Naive thymus-derived CD4-positive, alpha-beta T cell (primary cell): ENCODE results near the gene HES6. TPM values are rescaled to one million over a fixed set of nuclear protein-coding genes. Genes with fewer than 3 reads are reported as not detected.

Source experiments
- ATAC-seq: fragments of 150-1000 bp; cut with Tn5 transposase; 2 replicates; pipeline ENCODE4 v1.10.0; 2021; ENCODE audit warnings: mild to moderate bottlenecking, moderate library complexity
- CTCF ChIA-PET: fragments of 350-600 bp; sonication (Branson Sonifier 250); formaldehyde crosslinking; loops from one replicate; lab custom pipeline; 2021; ENCODE audit warnings: antibody characterized with exemption; lab: Charles Lee
- POLR2A ChIA-PET: fragments of 350-600 bp; sonication (Branson Sonifier 250); formaldehyde crosslinking; loops from one replicate; lab custom pipeline; 2021; ENCODE audit warnings: antibody characterized with exemption, inconsistent platforms; lab: Charles Lee
- DNase-seq, 9 donors: peaks; one replicate each; pipeline versions ENCODE4 v3.0.0 to v3.0.0-alpha.2; 2020 to 2022; ENCODE audit warnings: mixed read lengths in 1 of 9
- H3K27ac ChIP-seq: one replicate; pipeline ENCODE4 v1.7.0; 2013; ENCODE audit warnings: mild to moderate bottlenecking, low read depth, low read length, moderate library complexity
- H3K27me3 ChIP-seq, 2 donors: one replicate each; pipeline ENCODE4 v1.7.0; 2013; ENCODE audit warnings: low read length in 2 of 2, mild to moderate bottlenecking in 2 of 2, moderate library complexity in 2 of 2; ENCODE audit not compliant: control insufficient read depth in 2 of 2, insufficient read depth in 2 of 2
- H3K36me3 ChIP-seq, 3 experiments: 1 replicate in 2 of 3; 2 replicates in 1 of 3; pipeline ENCODE4 v1.7.0; 2013; ENCODE audit warnings: low read length in 3 of 3, mild to moderate bottlenecking in 3 of 3, moderate library complexity in 1 of 3; ENCODE audit not compliant: insufficient read depth in 3 of 3, control insufficient read depth in 2 of 3
- H3K4me1 ChIP-seq, 2 donors: one replicate each; pipeline ENCODE4 v1.7.0; 2013; ENCODE audit warnings: low read length in 2 of 2, mild to moderate bottlenecking in 2 of 2, moderate library complexity in 1 of 2; ENCODE audit not compliant: control insufficient read depth in 2 of 2, insufficient read depth in 2 of 2
- H3K4me3 ChIP-seq: 2 replicates; pipeline ENCODE4 v1.7.0; 2013; ENCODE audit warnings: mild to moderate bottlenecking, low read length
- H3K9me3 ChIP-seq, 3 experiments: 1 replicate in 2 of 3; 2 replicates in 1 of 3; pipeline ENCODE4 v1.7.0; 2013; ENCODE audit warnings: low read length in 3 of 3; ENCODE audit not compliant: control insufficient read depth in 2 of 3
- H3K27ac Mint-ChIP-seq, 9 donors: one replicate each; pipeline ENCODE4 v1.8.0; 2020 to 2022; ENCODE audit warnings: mixed read lengths in 9 of 9, mild to moderate bottlenecking in 8 of 9, moderate library complexity in 5 of 9, inconsistent platforms in 2 of 9
- H3K27me3 Mint-ChIP-seq, 5 donors: one replicate each; pipeline ENCODE4 v1.8.0; 2021 to 2022; ENCODE audit warnings: mixed read lengths in 5 of 5, mild to moderate bottlenecking in 1 of 5
- H3K36me3 Mint-ChIP-seq, 5 donors: one replicate each; pipeline ENCODE4 v1.8.0; 2020 to 2022; ENCODE audit warnings: mixed read lengths in 5 of 5, mild to moderate bottlenecking in 3 of 5, inconsistent platforms in 1 of 5
- H3K4me1 Mint-ChIP-seq, 7 donors: one replicate each; pipeline ENCODE4 v1.8.0; 2020 to 2022; ENCODE audit warnings: mixed read lengths in 7 of 7, mild to moderate bottlenecking in 3 of 7, inconsistent platforms in 1 of 7
- H3K4me3 Mint-ChIP-seq, 10 donors: one replicate each; pipeline ENCODE4 v1.8.0; 2020 to 2022; ENCODE audit warnings: mild to moderate bottlenecking in 10 of 10, mixed read lengths in 10 of 10, moderate library complexity in 6 of 10, inconsistent platforms in 2 of 10
- H3K9me3 Mint-ChIP-seq, 11 donors: one replicate each; pipeline ENCODE4 v1.8.0; 2020 to 2022; ENCODE audit warnings: mixed read lengths in 11 of 11, mild to moderate bottlenecking in 4 of 11, inconsistent platforms in 1 of 11, moderate library complexity in 1 of 11
- intact Hi-C, 2 donors: fragments of 100-400 bp; cut with micrococcal nuclease; formaldehyde crosslinking; loops; one replicate each; pipeline ENCODE4 v1.15.1; 2023
- polyA plus RNA-seq, 2 donors: library from polyadenylated mRNA; unstranded; fragments of 300-500 nt; fragmentation: Illumina TruSeq; gene quantifications; one replicate each; pipeline ENCODE4 v1.2.3, GENCODE V29; 2021
- total RNA-seq, 6 experiments: library from RNA in 5 of 6; stranded (reverse) in 5 of 6; gene quantifications; 1 replicate in 5 of 6; 2 replicates in 1 of 6; pipeline ENCODE4 v1.2.3 and lab custom pipeline; 2021 to 2026

HES6 gene
- total and polyA plus RNA-seq, 7 experiments from 2014 or later, result 0.61 to 2.7 (median 1.3) TPM

DNA sequence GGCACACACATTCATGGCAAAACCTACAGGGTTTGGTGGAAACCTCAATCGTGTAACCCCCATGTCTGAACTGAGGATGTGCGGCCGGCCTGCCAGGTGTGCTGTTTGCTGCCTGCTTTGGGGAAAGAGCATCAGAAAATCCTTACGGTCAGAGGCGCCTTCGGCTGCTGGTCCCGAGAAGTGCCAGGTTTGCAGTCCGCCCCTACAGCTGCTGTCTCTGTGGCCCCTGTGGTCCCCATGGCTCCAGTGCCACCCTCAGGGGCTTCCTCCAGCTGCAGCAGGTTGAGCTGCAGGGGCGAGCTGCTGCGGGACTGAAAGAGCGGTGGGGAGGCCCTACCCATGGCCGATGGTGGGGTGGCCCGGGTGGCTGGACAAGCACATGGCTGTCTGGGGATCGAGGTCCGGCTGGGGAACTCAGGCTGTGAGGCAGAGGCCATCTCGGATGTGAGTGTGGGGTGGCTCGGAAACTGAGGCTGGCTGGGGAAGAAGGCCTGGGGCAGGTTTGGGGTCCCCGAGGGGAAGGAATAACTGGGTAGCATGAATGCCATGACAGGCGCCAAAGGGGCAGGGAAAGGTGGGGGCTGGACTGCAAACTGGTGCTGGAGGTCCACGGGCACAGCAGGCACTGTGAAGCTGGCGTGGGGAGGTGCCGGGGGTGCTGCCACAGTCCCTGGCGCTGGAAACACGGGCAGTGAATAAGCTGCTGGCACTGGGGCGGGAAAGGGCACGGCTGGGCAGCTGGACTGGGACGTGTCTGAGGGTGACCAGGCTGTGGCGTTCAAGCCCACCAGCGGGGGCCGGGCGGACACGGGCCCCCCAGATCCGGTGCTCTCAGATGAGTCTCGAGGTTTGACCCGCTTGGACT, 13.2 kb upstream of the HES6 start:
- H3K36me3 ChIP-seq, result peaks cover 0 to 76% (median 2%) of the 10 kb centered on the region in 3 experiments
- POLR2A ChIA-PET, result no interaction called here
- H3K27ac ChIP-seq, result no peak overlapping the region
- H3K27me3 ChIP-seq, result no peaks in the 10 kb centered on the region
- no peak for ATAC-seq
- H3K4me3 ChIP-seq, result no peak overlapping the region
- no peaks in the 10 kb centered on the region for H3K4me1 ChIP-seq
- H3K27me3 Mint-ChIP-seq, result no peaks in the 10 kb centered on the region
- DNase-seq, result no peak
- no peak overlapping the region for H3K27ac Mint-ChIP-seq
- peaks cover 0 to 4% (median 0%) of the 10 kb centered on the region in 7 donors for H3K4me1 Mint-ChIP-seq
- no peaks in the 10 kb centered on the region for H3K9me3 Mint-ChIP-seq
- no peak overlapping the region for H3K4me3 Mint-ChIP-seq
- CTCF ChIA-PET, result interaction anchor here (0.6 to 1.0 kb wide), 2 partner anchors 13 to 65 kb away, joined by 3 read pairs; no protein-coding TSS in a partner anchor
- peaks cover 0 to 39% (median 13%) of the 10 kb centered on the region in 5 donors for H3K36me3 Mint-ChIP-seq
- H3K9me3 ChIP-seq, result no peaks in the 10 kb centered on the region
- intact Hi-C loops, result no loop called here

DNA sequence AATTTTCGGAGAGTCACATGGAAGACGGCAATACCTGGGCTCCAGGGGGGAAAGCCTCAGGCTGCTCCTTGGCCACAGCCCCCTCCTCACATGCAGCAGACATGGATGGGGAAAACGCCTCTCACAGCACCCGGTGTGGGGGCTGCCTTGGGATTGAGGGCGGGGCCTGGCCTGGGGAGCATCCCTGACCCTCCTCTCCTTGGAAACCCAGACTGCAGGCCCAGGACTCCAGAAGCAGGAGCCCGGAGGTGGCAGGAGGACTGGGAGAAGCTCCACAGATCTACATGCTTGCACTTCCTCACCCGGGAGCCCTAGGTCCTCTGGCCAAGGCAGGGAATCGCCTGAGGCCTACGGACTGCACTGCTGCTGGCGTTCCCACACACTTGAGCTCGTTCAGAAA, 12.1 kb upstream of the HES6 start:
- Histone ChIP-seq H3K27ac (no peak overlapping the region), H3K4me3 (no peak overlapping the region), H3K9me3 (no peaks in the 10 kb centered on the region), H3K4me1 (no peaks in the 10 kb centered on the region), H3K27me3 (no peaks in the 10 kb centered on the region), H3K36me3 (peaks cover 0 to 81% (median 4%) of the 10 kb centered on the region in 3 experiments)
- intact Hi-C loops, result no loop called here
- peaks cover 0 to 46% (median 15%) of the 10 kb centered on the region in 5 donors for H3K36me3 Mint-ChIP-seq
- H3K4me3 Mint-ChIP-seq, result no peak overlapping the region
- no peaks in the 10 kb centered on the region for H3K9me3 Mint-ChIP-seq
- POLR2A ChIA-PET, result no interaction called here
- CTCF ChIA-PET, result no interaction called here
- peaks cover 0 to 3% (median 0%) of the 10 kb centered on the region in 7 donors for H3K4me1 Mint-ChIP-seq
- no peak for DNase-seq
- H3K27me3 Mint-ChIP-seq, result no peaks in the 10 kb centered on the region
- no peak overlapping the region for H3K27ac Mint-ChIP-seq
- no peak for ATAC-seq

DNA sequence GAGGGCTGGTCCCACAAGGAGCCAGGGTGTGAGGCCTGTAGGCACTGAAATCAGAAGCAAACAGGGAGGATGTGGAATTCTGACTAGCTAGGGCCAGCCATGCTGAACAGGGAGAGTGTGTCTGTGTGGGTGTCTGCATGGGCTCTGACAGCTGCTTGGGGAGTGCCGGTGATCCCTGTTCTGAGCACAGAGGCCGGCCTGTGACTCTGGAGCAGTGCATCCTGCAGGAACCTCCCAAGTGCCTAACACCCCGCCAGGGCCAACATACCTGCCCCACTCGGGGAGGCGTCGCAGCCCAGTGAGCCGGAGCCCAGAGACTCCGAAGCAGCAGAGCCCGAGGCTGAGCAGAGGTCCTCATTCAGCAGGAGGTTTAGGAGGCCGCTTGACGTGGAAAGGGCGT, 11.5 kb upstream of the HES6 start:
- peaks cover 0 to 81% (median 4%) of the 10 kb centered on the region in 3 experiments for H3K36me3 ChIP-seq
- no peak overlapping the region for H3K4me3 ChIP-seq
- no peak overlapping the region for H3K27ac Mint-ChIP-seq
- ChIA-PET CTCF (no interaction called here), POLR2A (no interaction called here)
- no peaks in the 10 kb centered on the region for H3K9me3 Mint-ChIP-seq
- DNase-seq (no peak), ATAC-seq (no peak)
- peaks cover 0 to 42% (median 14%) of the 10 kb centered on the region in 5 donors for H3K36me3 Mint-ChIP-seq
- no peak overlapping the region for H3K27ac ChIP-seq
- H3K9me3 ChIP-seq, result no peaks in the 10 kb centered on the region
- no peaks in the 10 kb centered on the region for H3K4me1 Mint-ChIP-seq
- H3K27me3 ChIP-seq, result no peaks in the 10 kb centered on the region
- no peak overlapping the region for H3K4me3 Mint-ChIP-seq
- intact Hi-C loops, result no loop called here
- H3K4me1 ChIP-seq, result no peaks in the 10 kb centered on the region
- H3K27me3 Mint-ChIP-seq, result no peaks in the 10 kb centered on the region

DNA sequence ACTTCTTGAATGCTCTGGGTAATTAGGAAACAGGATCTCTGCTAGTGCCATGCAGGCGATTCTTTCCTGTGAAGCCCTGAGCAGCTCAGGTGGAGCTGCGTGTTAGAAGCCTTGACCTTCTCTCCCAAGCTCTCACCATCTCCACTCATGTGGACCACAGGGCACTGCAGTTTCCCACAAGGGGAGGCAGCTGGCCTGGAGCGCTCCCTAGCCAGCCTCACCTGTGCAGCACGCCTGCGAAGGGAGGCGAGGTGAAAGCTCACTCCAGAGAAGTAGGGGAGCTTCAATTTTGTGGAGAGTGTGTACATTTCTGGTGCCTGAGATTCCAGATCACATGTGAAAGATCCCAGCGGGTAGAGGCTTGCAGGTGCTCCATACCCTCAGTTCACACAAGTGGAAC, 11.1 kb upstream of the HES6 start:
- DNase-seq (no peak), ATAC-seq (no peak)
- Histone ChIP-seq H3K4me3 (no peak overlapping the region), H3K27ac (no peak overlapping the region), H3K9me3 (no peaks in the 10 kb centered on the region), H3K27me3 (no peaks in the 10 kb centered on the region), H3K36me3 (peaks cover 0 to 80% (median 4%) of the 10 kb centered on the region in 3 experiments), H3K4me1 (no peaks in the 10 kb centered on the region)
- Mint-ChIP-seq H3K4me3 (no peak overlapping the region), H3K27ac (no peak overlapping the region), H3K36me3 (peaks cover 0 to 43% (median 13%) of the 10 kb centered on the region in 5 donors), H3K27me3 (no peaks in the 10 kb centered on the region), H3K4me1 (no peaks in the 10 kb centered on the region), H3K9me3 (no peaks in the 10 kb centered on the region)
- CTCF ChIA-PET, result no interaction called here
- intact Hi-C loops, result no loop called here
- POLR2A ChIA-PET, result no interaction called here

DNA sequence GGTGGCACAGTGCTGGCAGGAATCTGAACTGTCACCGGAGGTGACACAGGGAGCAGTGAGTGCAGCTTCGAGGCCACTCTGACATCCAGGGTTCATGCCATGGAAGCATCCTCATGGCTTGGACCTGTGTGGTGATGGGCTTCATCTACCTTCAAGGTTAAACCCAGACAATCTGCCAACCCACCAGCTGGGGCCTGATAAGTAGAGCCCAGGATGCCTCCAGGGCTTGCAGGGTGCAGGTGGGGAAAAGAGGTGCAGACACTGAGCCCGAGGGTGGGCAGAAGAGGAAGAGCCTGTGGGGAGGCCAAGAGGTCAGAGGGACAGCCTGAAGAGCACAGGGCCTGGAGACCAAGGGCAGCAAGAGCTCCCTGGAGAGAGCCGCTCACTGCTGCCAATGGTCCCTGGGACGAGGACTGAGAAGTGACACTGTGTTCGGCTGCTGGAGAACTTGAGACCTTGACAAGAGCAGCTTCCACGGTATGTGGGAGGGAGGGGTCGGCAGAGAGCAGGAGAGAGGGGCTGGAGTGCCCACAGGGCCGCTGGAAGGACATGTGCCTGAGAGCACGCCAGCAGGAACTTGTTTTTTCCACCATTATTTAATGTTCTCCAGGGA, 8.1 kb upstream of the HES6 start:
- peaks cover 0 to 45% (median 10%) of the 10 kb centered on the region in 5 donors for H3K36me3 Mint-ChIP-seq
- ChIA-PET CTCF (no interaction called here), POLR2A (no interaction called here)
- H3K4me1 ChIP-seq, result no peaks in the 10 kb centered on the region
- no peaks in the 10 kb centered on the region for H3K4me1 Mint-ChIP-seq
- intact Hi-C loops, result no loop called here
- H3K27ac Mint-ChIP-seq, result no peak overlapping the region
- DNase-seq (no peak), ATAC-seq (no peak)
- H3K9me3 ChIP-seq, result no peaks in the 10 kb centered on the region
- H3K9me3 Mint-ChIP-seq, result no peaks in the 10 kb centered on the region
- H3K4me3 ChIP-seq, result no peak overlapping the region
- H3K4me3 Mint-ChIP-seq, result no peak overlapping the region
- no peaks in the 10 kb centered on the region for H3K27me3 Mint-ChIP-seq
- H3K36me3 ChIP-seq, result peaks cover 0 to 57% (median 4%) of the 10 kb centered on the region in 3 experiments
- no peak overlapping the region for H3K27ac ChIP-seq
- H3K27me3 ChIP-seq, result no peaks in the 10 kb centered on the region

DNA sequence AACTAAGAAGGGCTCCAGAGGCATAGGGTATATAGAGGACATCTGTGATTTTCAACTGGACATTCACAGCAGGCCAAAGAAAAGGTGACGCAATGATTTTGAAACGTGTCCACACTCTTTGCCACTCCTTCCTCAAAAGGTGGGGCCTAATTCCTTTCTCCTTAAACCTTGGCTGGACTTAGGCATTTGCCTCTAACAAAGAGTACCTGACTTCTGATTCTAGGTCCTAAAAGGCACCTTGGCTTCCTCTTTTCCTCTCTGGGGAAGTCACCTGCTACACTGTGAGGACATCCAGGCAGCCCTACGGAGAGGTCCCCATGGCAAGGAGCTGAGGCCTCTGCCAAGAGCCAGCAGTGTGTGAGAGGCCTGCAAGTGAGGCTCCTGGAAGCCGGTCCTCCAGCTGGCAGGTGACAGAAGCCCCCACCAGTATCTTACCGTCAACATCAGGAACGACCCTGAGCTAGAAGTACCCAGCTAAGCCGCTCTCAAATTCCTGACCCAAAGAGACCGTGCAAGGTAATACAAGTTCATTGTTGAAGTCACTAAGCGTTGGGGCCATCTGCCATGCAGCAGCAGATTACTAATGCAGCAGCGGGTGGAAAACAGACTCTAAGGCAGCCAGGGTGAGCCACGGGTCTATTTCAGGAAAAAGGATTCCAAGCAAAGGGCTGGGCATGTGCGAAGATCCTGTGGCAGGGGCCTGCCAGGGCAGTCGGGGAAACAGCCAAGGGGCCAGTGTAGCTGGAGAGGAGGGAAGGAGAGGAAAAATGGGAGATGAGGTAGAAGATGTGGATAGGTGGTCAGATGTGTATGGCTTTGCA, 7.4 kb upstream of the HES6 start:
- peaks cover 0 to 2% (median 0%) of the 10 kb centered on the region in 5 donors for H3K27me3 Mint-ChIP-seq
- H3K4me3 Mint-ChIP-seq, result no peak overlapping the region
- peaks cover 0 to 40% (median 10%) of the 10 kb centered on the region in 5 donors for H3K36me3 Mint-ChIP-seq
- H3K36me3 ChIP-seq, result peaks cover 0 to 50% (median 4%) of the 10 kb centered on the region in 3 experiments
- intact Hi-C loops, result no loop called here
- no peaks in the 10 kb centered on the region for H3K4me1 ChIP-seq
- no peak overlapping the region for H3K4me3 ChIP-seq
- ChIA-PET POLR2A (no interaction called here), CTCF (no interaction called here)
- H3K27ac Mint-ChIP-seq, result peak overlapping the region in 1 of 9 donors; percentile 17
- peak; percentile 18 for ATAC-seq
- no peaks in the 10 kb centered on the region for H3K9me3 ChIP-seq
- H3K4me1 Mint-ChIP-seq, result peaks cover 0 to 1% (median 0%) of the 10 kb centered on the region in 7 donors
- DNase-seq, result no peak
- no peaks in the 10 kb centered on the region for H3K9me3 Mint-ChIP-seq
- H3K27me3 ChIP-seq, result no peaks in the 10 kb centered on the region
- H3K27ac ChIP-seq, result no peak overlapping the region
